CD4-positive, CD25-positive, alpha-beta regulatory T cell (primary cell): ENCODE results near the gene PPFIA2. TPM values are rescaled to one million over a fixed set of nuclear protein-coding genes. Genes with fewer than 3 reads are reported as not detected.

Experiments
- ATAC-seq, 2 donors: fragments of 150-1000 bp; cut with Tn5 transposase; one replicate each; pipeline ENCODE4 v1.10.0; 2021; ENCODE audit warnings: low read depth in 2 of 2, moderate number of reproducible peaks in 2 of 2, moderate library complexity in 1 of 2
- DNase-seq, 3 donors: peaks; one replicate each; pipeline versions ENCODE4 v3.0.0 to v3.0.0-alpha.2; 2012 to 2022; ENCODE audit warnings: mixed read lengths in 1 of 3
- H3K27ac ChIP-seq: one replicate; pipeline ENCODE4 v1.7.0; 2013; ENCODE audit warnings: mild to moderate bottlenecking, low read length; ENCODE audit not compliant: insufficient read depth, poor library complexity, severe bottlenecking
- H3K27me3 ChIP-seq: one replicate; pipeline ENCODE4 v1.7.0; 2013; ENCODE audit warnings: low read length; ENCODE audit not compliant: control insufficient read depth, insufficient read depth
- H3K36me3 ChIP-seq: one replicate; pipeline ENCODE4 v1.7.0; 2013; ENCODE audit warnings: mild to moderate bottlenecking, low read length, moderate library complexity; ENCODE audit not compliant: control insufficient read depth, insufficient read depth
- H3K4me1 ChIP-seq: 2 replicates; pipeline ENCODE4 v1.7.0; 2013; ENCODE audit warnings: mild to moderate bottlenecking, low read length; ENCODE audit not compliant: insufficient read depth, control insufficient read depth, poor library complexity, severe bottlenecking
- H3K4me3 ChIP-seq: one replicate; pipeline ENCODE4 v1.7.0; 2013; ENCODE audit warnings: low read depth, mild to moderate bottlenecking, low read length, moderate library complexity
- H3K9me3 ChIP-seq, 2 experiments: 1 replicate in 1 of 2; 2 replicates in 1 of 2; pipeline ENCODE4 v1.7.0; 2013; ENCODE audit warnings: low read length in 2 of 2, mild to moderate bottlenecking in 1 of 2, moderate library complexity in 1 of 2; ENCODE audit not compliant: control insufficient read depth in 2 of 2
- H3K27ac Mint-ChIP-seq, 3 donors: one replicate each; pipeline ENCODE4 v1.8.0; 2020 to 2022; ENCODE audit warnings: mild to moderate bottlenecking in 3 of 3, mixed read lengths in 3 of 3, moderate library complexity in 2 of 3
- H3K27me3 Mint-ChIP-seq: one replicate; pipeline ENCODE4 v1.8.0; 2022; ENCODE audit warnings: mild to moderate bottlenecking, mixed read lengths
- H3K36me3 Mint-ChIP-seq: one replicate; pipeline ENCODE4 v1.8.0; 2020; ENCODE audit warnings: mixed read lengths
- H3K4me1 Mint-ChIP-seq, 4 donors: one replicate each; pipeline ENCODE4 v1.8.0; 2020 to 2022; ENCODE audit warnings: mixed read lengths in 4 of 4, mild to moderate bottlenecking in 1 of 4
- H3K4me3 Mint-ChIP-seq, 4 donors: one replicate each; pipeline ENCODE4 v1.8.0; 2020 to 2022; ENCODE audit warnings: mild to moderate bottlenecking in 4 of 4, mixed read lengths in 4 of 4, moderate library complexity in 3 of 4
- H3K9me3 Mint-ChIP-seq, 7 donors: one replicate each; pipeline ENCODE4 v1.8.0; 2020 to 2022; ENCODE audit warnings: mixed read lengths in 7 of 7, mild to moderate bottlenecking in 3 of 7, moderate library complexity in 2 of 7
- polyA plus RNA-seq, 4 donors: library from polyadenylated mRNA; unstranded; fragments of 300-500 nt; fragmentation: Illumina TruSeq; gene quantifications; one replicate each; pipeline ENCODE4 v1.2.3, GENCODE V29; 2021
- total RNA-seq: library from RNA; stranded (reverse); gene quantifications from one replicate; pipeline ENCODE4 v1.2.3, GENCODE V29; 2022

The PPFIA2 gene
- total and polyA plus RNA-seq, 5 donors from 2014 or later, result not detected

DNA sequence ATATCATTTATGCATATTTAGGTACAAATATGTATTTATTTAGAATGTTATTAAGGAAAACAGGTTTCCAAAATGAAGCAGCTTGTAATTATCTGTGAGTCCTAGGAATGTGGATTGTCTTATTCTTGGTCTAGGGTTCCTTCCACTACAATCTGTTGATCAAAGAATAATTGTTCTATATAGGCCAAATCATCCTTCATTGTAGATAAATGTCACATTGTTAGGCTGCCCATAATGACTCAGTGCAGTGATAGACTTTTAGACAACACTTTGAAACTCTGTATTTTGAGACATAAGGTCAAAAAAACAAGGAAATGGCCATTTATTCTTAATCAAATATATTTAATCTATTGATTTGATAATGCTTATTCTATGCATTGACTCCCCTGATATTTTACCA is 398.2 kb downstream of the PPFIA2 start:
- H3K4me3 ChIP-seq, result no peak overlapping the region
- peaks cover 0 to 4% (median 0%) of the 10 kb centered on the region in 7 donors for H3K9me3 Mint-ChIP-seq

GRCh38 chr12:81359736-81360135 is 399.4 kb downstream of the PPFIA2 start:
- Histone ChIP-seq H3K27ac (no peak overlapping the region), H3K36me3 (no peaks in the 10 kb centered on the region), H3K9me3 (peaks cover 0 to 3% of the 10 kb centered on the region in 2 experiments), H3K4me1 (no peaks in the 10 kb centered on the region), H3K4me3 (no peak overlapping the region), H3K27me3 (no peaks in the 10 kb centered on the region)
- Mint-ChIP-seq H3K27me3 (no peaks in the 10 kb centered on the region), H3K27ac (no peak overlapping the region), H3K4me3 (no peak overlapping the region), H3K4me1 (no peaks in the 10 kb centered on the region), H3K36me3 (no peaks in the 10 kb centered on the region), H3K9me3 (peaks cover 0 to 10% (median 0%) of the 10 kb centered on the region in 7 donors)
- ATAC-seq, result no peak
- no peak for DNase-seq

More for the DNA sequence above, 398.2 kb downstream of the PPFIA2 start:
- no peaks in the 10 kb centered on the region for H3K36me3 Mint-ChIP-seq
- H3K27ac ChIP-seq, result no peak overlapping the region
- H3K4me3 Mint-ChIP-seq, result no peak overlapping the region
- no peaks in the 10 kb centered on the region for H3K27me3 Mint-ChIP-seq
- H3K4me1 ChIP-seq, result no peaks in the 10 kb centered on the region
- H3K36me3 ChIP-seq, result no peaks in the 10 kb centered on the region
- ATAC-seq (no peak), DNase-seq (no peak)
- H3K9me3 ChIP-seq, result peaks cover 0 to 3% of the 10 kb centered on the region in 2 experiments
- no peaks in the 10 kb centered on the region for H3K27me3 ChIP-seq
- no peak overlapping the region for H3K27ac Mint-ChIP-seq
- H3K4me1 Mint-ChIP-seq, result no peaks in the 10 kb centered on the region

GRCh38 chr12:81354327-81354932 is 404.7 kb downstream of the PPFIA2 start:
- H3K4me1 Mint-ChIP-seq, result no peaks in the 10 kb centered on the region
- ATAC-seq, result no peak
- no peak for DNase-seq
- Histone ChIP-seq H3K4me1 (no peaks in the 10 kb centered on the region), H3K36me3 (no peaks in the 10 kb centered on the region), H3K9me3 (no peaks in the 10 kb centered on the region), H3K4me3 (no peak overlapping the region), H3K27ac (no peak overlapping the region), H3K27me3 (no peaks in the 10 kb centered on the region)
- no peak overlapping the region for H3K4me3 Mint-ChIP-seq
- no peak overlapping the region for H3K27ac Mint-ChIP-seq
- no peaks in the 10 kb centered on the region for H3K36me3 Mint-ChIP-seq
- peaks cover 0 to 12% (median 6%) of the 10 kb centered on the region in 7 donors for H3K9me3 Mint-ChIP-seq
- no peaks in the 10 kb centered on the region for H3K27me3 Mint-ChIP-seq

DNA sequence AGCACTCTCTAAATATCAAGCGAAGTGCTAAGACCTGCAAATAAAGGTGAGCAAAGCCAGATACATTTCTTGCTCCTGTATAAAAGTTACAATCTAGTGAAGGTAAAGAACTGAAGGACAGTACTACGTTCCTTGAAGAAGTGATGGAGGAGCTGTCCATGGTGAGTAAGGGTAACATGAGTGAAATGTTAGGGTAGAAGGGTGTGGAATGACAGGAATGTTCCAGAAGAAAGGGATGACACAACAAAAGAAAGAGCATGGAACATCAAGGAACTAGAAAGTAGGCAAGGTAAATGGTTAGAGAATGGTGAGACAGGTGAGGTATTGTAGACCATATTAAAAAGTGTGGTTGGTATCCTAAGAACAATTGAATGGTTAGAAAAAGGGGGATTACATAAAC is 408.8 kb downstream of the PPFIA2 start:
- Histone ChIP-seq H3K27ac (no peak overlapping the region), H3K36me3 (no peaks in the 10 kb centered on the region), H3K9me3 (no peaks in the 10 kb centered on the region), H3K4me1 (no peaks in the 10 kb centered on the region), H3K27me3 (no peaks in the 10 kb centered on the region), H3K4me3 (no peak overlapping the region)
- DNase-seq, result no peak
- Mint-ChIP-seq H3K4me3 (no peak overlapping the region), H3K27me3 (no peaks in the 10 kb centered on the region), H3K4me1 (no peaks in the 10 kb centered on the region), H3K27ac (no peak overlapping the region), H3K9me3 (peaks cover 2 to 12% (median 6%) of the 10 kb centered on the region in 7 donors), H3K36me3 (no peaks in the 10 kb centered on the region)
- no peak for ATAC-seq

GRCh38 chr12:81347404-81347803 is 411.7 kb downstream of the PPFIA2 start:
- H3K4me1 ChIP-seq, result no peaks in the 10 kb centered on the region
- H3K4me3 ChIP-seq, result no peak overlapping the region
- Mint-ChIP-seq H3K27ac (no peak overlapping the region), H3K27me3 (no peaks in the 10 kb centered on the region), H3K4me1 (no peaks in the 10 kb centered on the region), H3K4me3 (no peak overlapping the region), H3K9me3 (peaks cover 2 to 11% (median 5%) of the 10 kb centered on the region in 7 donors), H3K36me3 (no peaks in the 10 kb centered on the region)
- ATAC-seq (no peak), DNase-seq (no peak)
- H3K9me3 ChIP-seq, result no peaks in the 10 kb centered on the region
- H3K36me3 ChIP-seq, result no peaks in the 10 kb centered on the region
- H3K27me3 ChIP-seq, result no peaks in the 10 kb centered on the region
- H3K27ac ChIP-seq, result no peak overlapping the region

DNA sequence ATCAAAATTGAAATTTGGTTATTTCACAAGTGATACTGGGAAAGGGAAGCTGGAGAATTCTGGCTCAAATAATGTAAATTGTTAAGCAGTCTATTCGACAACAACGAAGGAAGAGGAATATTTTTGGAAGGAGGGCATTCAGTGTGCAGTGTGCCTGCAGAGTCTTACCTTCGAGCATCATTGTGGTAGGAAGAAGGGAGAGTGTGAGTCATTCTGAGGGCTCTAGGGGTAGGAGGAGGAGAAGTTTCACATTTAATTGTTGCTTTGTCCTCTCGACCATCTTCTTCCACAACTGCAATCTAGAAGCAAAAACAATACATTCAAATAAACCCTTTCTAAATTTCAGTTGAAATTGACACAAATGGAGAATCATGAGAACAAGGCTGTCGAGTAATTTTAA is 418.2 kb downstream of the PPFIA2 start:
- H3K27ac Mint-ChIP-seq, result no peak overlapping the region
- Histone ChIP-seq H3K4me3 (no peak overlapping the region), H3K36me3 (no peaks in the 10 kb centered on the region), H3K27ac (no peak overlapping the region), H3K4me1 (no peaks in the 10 kb centered on the region), H3K27me3 (no peaks in the 10 kb centered on the region), H3K9me3 (no peaks in the 10 kb centered on the region)
- H3K9me3 Mint-ChIP-seq, result peaks cover 0 to 15% (median 3%) of the 10 kb centered on the region in 7 donors
- no peak for DNase-seq
- H3K4me3 Mint-ChIP-seq, result no peak overlapping the region
- no peaks in the 10 kb centered on the region for H3K4me1 Mint-ChIP-seq
- no peaks in the 10 kb centered on the region for H3K36me3 Mint-ChIP-seq
- no peaks in the 10 kb centered on the region for H3K27me3 Mint-ChIP-seq
- ATAC-seq, result no peak

DNA sequence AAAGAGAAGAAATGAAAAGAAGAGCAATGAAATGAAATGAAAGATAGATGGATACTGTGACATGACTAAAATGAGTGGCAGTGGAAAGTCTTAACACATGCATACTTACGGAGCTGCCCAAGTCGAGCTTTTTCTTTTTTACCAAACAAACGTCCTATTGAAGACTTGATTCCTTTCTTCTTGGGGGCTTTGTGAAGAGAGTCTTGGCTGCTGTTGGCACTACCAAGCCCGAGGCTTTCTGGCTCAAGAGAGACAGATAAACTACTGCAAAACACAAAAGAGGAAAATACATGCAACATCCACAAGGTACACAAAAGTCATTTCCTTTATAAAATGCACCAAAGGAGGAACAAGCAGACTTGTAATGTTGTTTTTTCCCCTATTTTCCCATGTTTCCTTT is 420.1 kb downstream of the PPFIA2 start:
- ATAC-seq (no peak), DNase-seq (no peak)
- Mint-ChIP-seq H3K4me1 (no peaks in the 10 kb centered on the region), H3K27ac (no peak overlapping the region), H3K9me3 (peaks cover 2 to 17% (median 4%) of the 10 kb centered on the region in 7 donors), H3K4me3 (no peak overlapping the region), H3K27me3 (no peaks in the 10 kb centered on the region), H3K36me3 (no peaks in the 10 kb centered on the region)
- Histone ChIP-seq H3K9me3 (peaks cover 0 to 5% of the 10 kb centered on the region in 2 experiments), H3K27ac (no peak overlapping the region), H3K4me3 (no peak overlapping the region), H3K36me3 (no peaks in the 10 kb centered on the region), H3K4me1 (no peaks in the 10 kb centered on the region), H3K27me3 (no peaks in the 10 kb centered on the region)

- Histone ChIP-seq H3K27me3 (no peaks in the 10 kb centered on the region), H3K4me1 (no peaks in the 10 kb centered on the region), H3K36me3 (no peaks in the 10 kb centered on the region), H3K9me3 (peaks cover 0 to 5% of the 10 kb centered on the region in 2 experiments), H3K27ac (no peak overlapping the region), H3K4me3 (no peak overlapping the region)
- DNase-seq, result no peak
- Mint-ChIP-seq H3K27me3 (no peaks in the 10 kb centered on the region), H3K36me3 (no peaks in the 10 kb centered on the region), H3K27ac (no peak overlapping the region), H3K4me3 (no peak overlapping the region), H3K9me3 (peaks cover 3 to 20% (median 5%) of the 10 kb centered on the region in 7 donors), H3K4me1 (no peaks in the 10 kb centered on the region)
- no peak for ATAC-seq
These were observed 421.3 kb downstream of the PPFIA2 start for GRCh38 chr12:81337886-81338285.
